Ascending aorta (tissue), 2 donors: ENCODE results near the gene CCDC150. TPM values are rescaled to one million over a fixed set of nuclear protein-coding genes. Genes with fewer than 3 reads are reported as not detected.

Experiments used
- DNase-seq, 2 donors: peaks; one replicate each; pipeline ENCODE4 v3.0.0-alpha.2; 2019; ENCODE audit warnings: low spot score in 2 of 2
- H3K27ac ChIP-seq, 2 donors: fragments of 200-600 bp; sonication (generic); one replicate each; pipeline ENCODE4 v1.5.1; 2016 to 2017; ENCODE audit warnings: mild to moderate bottlenecking in 1 of 2
- H3K27me3 ChIP-seq: fragments of 200-600 bp; sonication (generic); one replicate; pipeline ENCODE4 v1.5.1; 2017
- H3K36me3 ChIP-seq, 2 donors: fragments of 200-600 bp; sonication (generic); one replicate each; pipeline ENCODE4 v1.5.1; 2016
- H3K4me1 ChIP-seq, 2 donors: fragments of 200-600 bp; sonication (generic); one replicate each; pipeline ENCODE4 v1.5.1; 2016 to 2017; ENCODE audit warnings: mild to moderate bottlenecking in 1 of 2
- H3K4me3 ChIP-seq, 2 donors: fragments of 200-600 bp; sonication (generic); one replicate each; pipeline ENCODE4 v1.5.1; 2016 to 2017; ENCODE audit warnings: mild to moderate bottlenecking in 1 of 2
- H3K9me3 ChIP-seq, 2 donors: fragments of 200-600 bp; sonication (generic); one replicate each; pipeline ENCODE4 v1.5.1; 2016
- intact Hi-C: fragments of 100-400 bp; cut with DNase I; formaldehyde crosslinking; loops from one replicate; pipeline ENCODE4 v1.15.1; 2023
- total RNA-seq: library from RNA; depleted of rRNA; stranded (reverse); fragments of >200 nt; gene quantifications from one replicate; pipeline ENCODE4 v1.1.0, GENCODE V29; 2016
- TF ChIP-seq, protein P1 (sequence below), 3 experiments: fragments of 200-600 bp in 2 of 3; fragments of 450-650 bp in 1 of 3; sonication (generic) in 2 of 3; IDR thresholded peaks; one replicate each; pipeline ENCODE4 v1.5.1; 2016 to 2019; ENCODE audit warnings: antibody characterized with exemption in 3 of 3, mild to moderate bottlenecking in 1 of 3, moderate library complexity in 1 of 3

The CCDC150 gene
- total RNA-seq, 1 donor from 2014 or later = 7.1 TPM

DNA sequence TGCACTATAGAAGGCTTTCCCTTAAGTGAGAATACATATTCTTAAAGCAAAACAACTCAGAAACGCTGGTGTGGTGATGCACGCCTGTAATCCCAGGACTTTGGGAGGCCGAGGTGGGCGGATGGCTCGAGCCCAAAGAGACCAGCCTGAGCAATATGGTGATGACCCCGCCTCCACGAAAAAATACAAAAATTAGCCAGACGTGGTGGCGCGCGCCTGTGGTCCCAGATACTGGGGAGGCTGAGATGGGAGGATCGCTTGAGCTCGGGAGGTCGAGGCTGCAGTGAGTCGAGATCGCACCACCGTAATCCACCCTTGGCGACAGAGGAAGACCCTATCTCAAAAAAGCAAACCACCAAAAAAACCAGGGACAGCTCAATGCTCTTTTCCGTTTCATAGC lies 750 bp upstream of the CCDC150 start:
- intact Hi-C loops = loop anchor here (1.0 to 10.0 kb wide), 7 partner anchors 38 to 814 kb away; partner anchors contain the start of genes COQ10B, DNAH7, HECW2 and PGAP1
- Histone ChIP-seq H3K4me1 (peaks cover 0 to 5% of the 10 kb centered on the region in 2 donors), H3K36me3 (no peaks in the 10 kb centered on the region), H3K9me3 (no peaks in the 10 kb centered on the region), H3K27me3 (no peaks in the 10 kb centered on the region), H3K27ac (no peak overlapping the region), H3K4me3 (peak overlapping the region; percentile 70 to 72)
- TF ChIP-seq, protein P1, sequence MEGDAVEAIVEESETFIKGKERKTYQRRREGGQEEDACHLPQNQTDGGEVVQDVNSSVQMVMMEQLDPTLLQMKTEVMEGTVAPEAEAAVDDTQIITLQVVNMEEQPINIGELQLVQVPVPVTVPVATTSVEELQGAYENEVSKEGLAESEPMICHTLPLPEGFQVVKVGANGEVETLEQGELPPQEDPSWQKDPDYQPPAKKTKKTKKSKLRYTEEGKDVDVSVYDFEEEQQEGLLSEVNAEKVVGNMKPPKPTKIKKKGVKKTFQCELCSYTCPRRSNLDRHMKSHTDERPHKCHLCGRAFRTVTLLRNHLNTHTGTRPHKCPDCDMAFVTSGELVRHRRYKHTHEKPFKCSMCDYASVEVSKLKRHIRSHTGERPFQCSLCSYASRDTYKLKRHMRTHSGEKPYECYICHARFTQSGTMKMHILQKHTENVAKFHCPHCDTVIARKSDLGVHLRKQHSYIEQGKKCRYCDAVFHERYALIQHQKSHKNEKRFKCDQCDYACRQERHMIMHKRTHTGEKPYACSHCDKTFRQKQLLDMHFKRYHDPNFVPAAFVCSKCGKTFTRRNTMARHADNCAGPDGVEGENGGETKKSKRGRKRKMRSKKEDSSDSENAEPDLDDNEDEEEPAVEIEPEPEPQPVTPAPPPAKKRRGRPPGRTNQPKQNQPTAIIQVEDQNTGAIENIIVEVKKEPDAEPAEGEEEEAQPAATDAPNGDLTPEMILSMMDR (IDR thresholded peaks at IDR 0.05) = no peak
- DNase-seq = no peak

DNA sequence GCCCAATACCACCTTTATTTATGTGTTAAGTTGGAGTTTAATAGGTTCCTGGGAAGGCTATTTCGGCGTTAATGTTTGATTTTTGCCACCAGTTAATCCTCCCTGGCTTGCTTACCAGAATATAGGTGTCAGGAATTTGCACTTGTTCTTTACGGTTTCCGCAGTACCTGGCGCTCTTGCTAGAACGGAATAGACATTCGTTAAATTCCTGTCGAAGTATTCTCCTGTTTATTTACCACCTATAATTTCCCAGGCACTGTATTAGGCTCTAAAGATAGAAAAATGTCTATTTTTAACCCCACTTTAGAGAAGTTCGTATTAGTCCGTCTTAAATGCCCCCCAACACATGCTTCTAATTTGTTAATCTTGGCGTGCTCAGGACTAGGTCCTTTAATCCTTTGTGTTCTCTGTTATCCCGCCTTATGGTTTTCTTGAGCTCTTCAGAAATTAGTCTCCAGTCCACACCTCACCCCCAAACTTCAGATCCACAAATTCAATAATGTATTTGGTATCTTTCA lies 575 bp downstream of the CCDC150 start:
- intact Hi-C loops = no loop called here
- TF ChIP-seq, protein P1 (IDR thresholded peaks at IDR 0.05) = no peak
- Histone ChIP-seq H3K4me1 (peaks cover 0 to 5% of the 10 kb centered on the region in 2 donors), H3K36me3 (no peaks in the 10 kb centered on the region), H3K27me3 (no peaks in the 10 kb centered on the region), H3K9me3 (no peaks in the 10 kb centered on the region), H3K4me3 (peak overlapping the region; percentile 70 to 72), H3K27ac (no peak overlapping the region)
- DNase-seq = no peak

DNA sequence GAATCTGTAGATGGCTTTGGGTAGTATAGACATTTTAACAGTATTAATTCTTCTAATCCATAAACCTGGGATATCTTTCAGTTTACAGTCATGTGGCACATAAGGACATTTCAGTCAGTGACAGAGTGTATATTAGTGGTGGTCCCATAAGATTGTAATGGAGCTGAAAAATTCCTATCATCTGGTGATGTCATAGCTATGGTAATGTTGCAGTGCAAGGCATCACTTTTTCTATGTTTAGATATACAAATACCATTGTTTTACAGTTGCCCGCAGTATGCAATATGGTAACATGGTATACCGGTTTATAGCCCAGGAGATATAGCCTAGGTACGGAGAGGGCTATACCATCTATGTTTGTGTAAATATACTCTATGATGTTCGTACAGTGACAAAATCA lies 9.7 kb downstream of the CCDC150 start:
- peaks cover 14 to 20% of the 10 kb centered on the region in 2 donors for H3K9me3 ChIP-seq
- DNase-seq = no peak
- no peaks in the 10 kb centered on the region for H3K4me1 ChIP-seq
- TF ChIP-seq, protein P1 (IDR thresholded peaks at IDR 0.05) = no peak
- H3K27ac ChIP-seq = no peak overlapping the region
- H3K36me3 ChIP-seq = no peaks in the 10 kb centered on the region
- no peak overlapping the region for H3K4me3 ChIP-seq
- no peaks in the 10 kb centered on the region for H3K27me3 ChIP-seq
- intact Hi-C loops = no loop called here

DNA sequence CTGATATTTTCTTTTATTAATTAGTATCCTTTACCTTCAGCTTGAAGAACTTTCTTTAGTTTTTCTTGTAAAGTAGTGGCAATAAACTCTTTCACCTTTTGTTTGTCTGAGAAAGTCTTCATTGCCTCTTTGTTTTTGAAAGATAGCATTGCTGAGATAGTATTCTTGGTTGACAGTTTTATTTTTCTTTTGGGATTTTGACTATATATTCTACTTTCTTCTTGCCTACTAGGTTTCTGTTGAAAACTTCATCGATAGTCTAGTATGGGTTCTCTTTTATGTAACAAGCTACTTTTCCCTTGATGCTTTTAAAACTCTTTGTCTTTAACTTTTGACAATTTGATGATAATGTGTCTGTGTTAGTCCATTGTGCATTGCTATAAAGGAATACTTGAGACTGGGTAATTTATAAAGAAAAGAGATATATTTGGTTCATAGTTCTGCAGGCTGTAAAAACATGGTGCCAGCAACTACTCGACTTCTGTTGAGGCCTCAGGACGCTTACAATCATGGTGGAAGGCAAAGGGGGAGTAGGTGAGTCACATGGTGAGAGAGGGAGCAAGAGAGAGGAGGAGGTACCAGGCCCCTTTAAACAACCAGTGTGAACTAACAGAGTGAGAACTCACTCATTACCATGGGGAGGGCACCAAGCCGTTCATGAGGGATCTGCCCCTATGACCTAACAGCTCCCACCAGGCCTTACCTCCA lies 12.0 kb downstream of the CCDC150 start:
- H3K9me3 ChIP-seq = peaks cover 14 to 20% of the 10 kb centered on the region in 2 donors
- no peak overlapping the region for H3K4me3 ChIP-seq
- intact Hi-C loops = no loop called here
- DNase-seq = no peak
- no peaks in the 10 kb centered on the region for H3K4me1 ChIP-seq
- H3K27me3 ChIP-seq = no peaks in the 10 kb centered on the region
- H3K27ac ChIP-seq = no peak overlapping the region
- TF ChIP-seq, protein P1 (IDR thresholded peaks at IDR 0.05) = no peak
- no peaks in the 10 kb centered on the region for H3K36me3 ChIP-seq

DNA sequence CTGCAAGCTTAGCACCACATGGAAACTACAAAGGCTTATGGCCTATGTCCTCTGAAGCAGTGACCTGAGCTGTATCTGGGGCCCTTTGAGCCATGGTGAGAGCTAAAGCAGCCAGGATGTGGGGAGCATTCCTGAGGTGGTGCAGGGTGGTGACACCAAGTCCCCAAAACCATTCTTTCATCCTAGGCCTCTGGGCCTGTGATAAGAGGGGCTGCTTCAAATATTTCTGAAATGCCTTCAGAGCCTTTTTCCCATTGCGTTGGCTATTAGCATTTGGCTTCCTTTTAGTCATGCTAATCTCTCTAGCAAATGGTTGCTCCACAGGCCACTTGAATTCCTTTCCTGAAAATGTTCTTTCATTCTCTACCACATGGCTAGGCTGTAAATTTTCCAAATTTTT lies 13.4 kb downstream of the CCDC150 start:
- Histone ChIP-seq H3K4me1 (no peaks in the 10 kb centered on the region), H3K36me3 (no peaks in the 10 kb centered on the region), H3K4me3 (no peak overlapping the region), H3K9me3 (peaks cover 14 to 20% of the 10 kb centered on the region in 2 donors), H3K27ac (no peak overlapping the region), H3K27me3 (no peaks in the 10 kb centered on the region)
- intact Hi-C loops = no loop called here
- no peak for DNase-seq
- TF ChIP-seq, protein P1 (IDR thresholded peaks at IDR 0.05) = no peak
